Measurements from ENCODE around the gene C17orf107.
"Not testable (repeated sequence)": the region's sequence is repeated elsewhere in the genome, so short reads cannot be mapped to it uniquely, and the experiment has no call there.

DNA sequence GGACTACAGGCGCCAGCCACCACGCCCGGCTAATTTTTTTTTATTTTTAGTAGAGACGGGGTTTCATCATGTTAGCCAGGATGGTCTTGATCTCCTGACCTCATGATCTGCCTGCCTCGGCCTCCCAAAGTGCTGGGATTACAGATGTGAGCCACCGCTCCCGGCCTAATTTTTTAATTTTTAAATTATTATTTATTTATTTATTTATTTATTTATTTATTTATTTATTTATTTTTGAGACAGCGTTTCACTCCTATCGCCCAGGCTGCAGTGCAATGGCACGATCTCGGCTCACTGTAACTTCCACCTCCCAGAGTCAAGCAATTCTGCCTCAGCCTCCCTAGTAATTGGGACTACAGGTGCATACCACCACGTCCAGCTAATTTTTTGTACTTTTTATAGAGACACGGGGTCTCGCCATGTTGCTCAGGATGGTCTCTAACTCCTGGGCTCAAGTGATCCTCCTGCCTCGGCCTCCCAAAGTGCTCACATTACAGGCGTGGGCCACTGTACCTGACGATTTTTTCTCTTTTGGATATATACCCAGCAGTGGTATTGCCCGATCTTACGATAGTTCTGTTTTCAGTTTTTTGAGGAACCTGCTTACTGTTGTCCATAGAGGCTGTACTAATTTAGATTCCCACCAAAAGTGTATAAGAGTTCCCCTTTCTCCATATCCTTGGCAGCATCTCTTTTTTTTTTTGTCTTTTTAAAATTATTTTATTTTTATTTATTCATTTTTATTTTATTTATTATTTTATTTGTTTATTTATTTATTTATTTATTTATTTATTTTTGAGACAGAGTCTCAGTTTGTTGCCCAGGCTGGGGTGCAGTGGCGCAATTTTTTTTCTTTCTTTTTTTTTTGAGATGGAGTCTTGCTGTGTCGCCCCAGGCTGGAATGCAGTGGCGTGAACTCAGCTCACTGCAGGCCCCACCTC is 30.0 kb upstream of the C17orf107 start:
- not testable (repeated sequence) for TF ChIP-seq TAF1 (IDR thresholded peaks at IDR 0.05; ENCODE audit: borderline replicate concordance, low read depth, low read length); RAD21 (IDR thresholded peaks at IDR 0.05; ENCODE audit: low read length); RCOR1 (IDR thresholded peaks at IDR 0.05; ENCODE audit: low read length); POLR2AphosphoS5 (IDR thresholded peaks at IDR 0.05; ENCODE audit: low read depth, low read length); YY1 (IDR thresholded peaks at IDR 0.05; ENCODE audit: low read depth)
- TF ChIP-seq, protein P1, sequence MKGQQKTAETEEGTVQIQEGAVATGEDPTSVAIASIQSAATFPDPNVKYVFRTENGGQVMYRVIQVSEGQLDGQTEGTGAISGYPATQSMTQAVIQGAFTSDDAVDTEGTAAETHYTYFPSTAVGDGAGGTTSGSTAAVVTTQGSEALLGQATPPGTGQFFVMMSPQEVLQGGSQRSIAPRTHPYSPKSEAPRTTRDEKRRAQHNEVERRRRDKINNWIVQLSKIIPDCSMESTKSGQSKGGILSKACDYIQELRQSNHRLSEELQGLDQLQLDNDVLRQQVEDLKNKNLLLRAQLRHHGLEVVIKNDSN (IDR thresholded peaks at IDR 0.05; ENCODE audit: borderline replicate concordance, low read depth) = not testable (repeated sequence)
- TF ChIP-seq, protein P2, sequence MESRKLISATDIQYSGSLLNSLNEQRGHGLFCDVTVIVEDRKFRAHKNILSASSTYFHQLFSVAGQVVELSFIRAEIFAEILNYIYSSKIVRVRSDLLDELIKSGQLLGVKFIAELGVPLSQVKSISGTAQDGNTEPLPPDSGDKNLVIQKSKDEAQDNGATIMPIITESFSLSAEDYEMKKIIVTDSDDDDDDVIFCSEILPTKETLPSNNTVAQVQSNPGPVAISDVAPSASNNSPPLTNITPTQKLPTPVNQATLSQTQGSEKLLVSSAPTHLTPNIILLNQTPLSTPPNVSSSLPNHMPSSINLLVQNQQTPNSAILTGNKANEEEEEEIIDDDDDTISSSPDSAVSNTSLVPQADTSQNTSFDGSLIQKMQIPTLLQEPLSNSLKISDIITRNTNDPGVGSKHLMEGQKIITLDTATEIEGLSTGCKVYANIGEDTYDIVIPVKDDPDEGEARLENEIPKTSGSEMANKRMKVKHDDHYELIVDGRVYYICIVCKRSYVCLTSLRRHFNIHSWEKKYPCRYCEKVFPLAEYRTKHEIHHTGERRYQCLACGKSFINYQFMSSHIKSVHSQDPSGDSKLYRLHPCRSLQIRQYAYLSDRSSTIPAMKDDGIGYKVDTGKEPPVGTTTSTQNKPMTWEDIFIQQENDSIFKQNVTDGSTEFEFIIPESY (IDR thresholded peaks at IDR 0.05; ENCODE audit: borderline replicate concordance, low read depth) = not testable (repeated sequence)
